Gastrocnemius medialis (tissue), 4 donors: ENCODE measurements around the gene C1orf174. TPM values are rescaled to one million over a fixed set of nuclear protein-coding genes. Genes with fewer than 3 reads are reported as not detected.

ENCODE experiments used
- ATAC-seq, 2 donors: fragments of 150-250 bp; one replicate each; pipeline ENCODE4 v1.9.1; 2016
- DNase-seq, 2 donors: peaks; one replicate each; pipeline ENCODE4 v3.0.0-alpha.2; 2019
- H3K27ac ChIP-seq, 4 donors: fragments of 200-600 bp; sonication (generic); 1 replicate in 1 of 4; 2 replicates in 3 of 4; pipeline ENCODE4 v1.5.1; 2016 to 2018; ENCODE audit warnings: mild to moderate bottlenecking in 2 of 4, moderate library complexity in 1 of 4
- H3K27me3 ChIP-seq, 3 donors: fragments of 200-600 bp; sonication (generic) in 2 of 3; 1 replicate in 1 of 3; 2 replicates in 2 of 3; pipeline versions ENCODE4 v1.5.1 to v1.6.0; 2016 to 2019; ENCODE audit warnings: mild to moderate bottlenecking in 1 of 3, moderate library complexity in 1 of 3
- H3K36me3 ChIP-seq, 2 donors: fragments of 200-600 bp; sonication (generic) in 1 of 2; one replicate each; pipeline ENCODE4 v1.5.1; 2017 to 2018
- H3K4me1 ChIP-seq, 2 donors: fragments of 200-600 bp; sonication (generic) in 1 of 2; one replicate each; pipeline ENCODE4 v1.5.1; 2016 to 2017; ENCODE audit warnings: mild to moderate bottlenecking in 2 of 2
- H3K4me3 ChIP-seq, 4 donors: fragments of 200-600 bp; sonication (generic) in 3 of 4; 1 replicate in 1 of 4; 2 replicates in 3 of 4; pipeline ENCODE4 v1.5.1; 2016 to 2019; ENCODE audit warnings: mild to moderate bottlenecking in 2 of 4
- H3K9me3 ChIP-seq, 3 donors: fragments of 200-600 bp; sonication (generic) in 2 of 3; 1 replicate in 1 of 3; 2 replicates in 2 of 3; pipeline ENCODE4 v1.5.1; 2016 to 2019
- CTCF ChIP-seq, 5 experiments: fragments of 450-650 bp in 3 of 5; fragments of 200-600 bp in 2 of 5; sonication (generic) in 2 of 5; IDR thresholded peaks in 4 of 5; conservative IDR thresholded peaks in 1 of 5; 1 replicate in 4 of 5; 2 replicates in 1 of 5; pipeline ENCODE4 v1.5.1; 2016 to 2019; ENCODE audit warnings: antibody characterized with exemption in 5 of 5, mild to moderate bottlenecking in 3 of 5, moderate library complexity in 3 of 5
- POLR2A ChIP-seq, 2 donors: fragments of 450-650 bp; IDR thresholded peaks; one replicate each; pipeline ENCODE4 v1.6.1; 2017; ENCODE audit warnings: antibody characterized with exemption in 2 of 2, mild to moderate bottlenecking in 2 of 2, moderate library complexity in 2 of 2
- in situ Hi-C, 4 donors: fragments of 200-750 bp; cut with MboI; loops; one replicate each; pipeline versions ENCODE4 v1.15.0 to v1.8.0; 2017; ENCODE audit warnings: low sequenced_read_pairs in 4 of 4
- intact Hi-C: fragments of 100-400 bp; cut with DNase I; formaldehyde crosslinking; loops from one replicate; pipeline ENCODE4 v1.15.1; 2023; ENCODE audit warnings: low total_unique reads
- total RNA-seq, 4 donors: library from RNA; depleted of rRNA; stranded (reverse); fragments of >200 nt; gene quantifications; one replicate each; pipeline versions ENCODE4 v1.1.0 to v1.2.3, GENCODE V29; 2016

The C1orf174 gene
- total RNA-seq, 4 donors from 2014 or later = 10.1 to 28.5 (median 13.5) TPM

GRCh38 chr1:3911981-3912808, 12.1 kb upstream of the C1orf174 start:
- no peaks in the 10 kb centered on the region for H3K36me3 ChIP-seq
- no peaks in the 10 kb centered on the region for H3K9me3 ChIP-seq
- in situ Hi-C loops (no loop called here), intact Hi-C loops (loop anchor here (5.0 kb wide), 1 partner anchor 1835 kb away; no protein-coding TSS in a partner anchor)
- H3K4me3 ChIP-seq = no peak overlapping the region
- H3K27me3 ChIP-seq = peaks cover 0 to 16% (median 0%) of the 10 kb centered on the region in 3 donors
- DNase-seq (no peak), ATAC-seq (no peak)
- H3K27ac ChIP-seq = no peak overlapping the region
- TF ChIP-seq CTCF (IDR thresholded peaks at IDR 0.05 in 4 of 5, conservative IDR thresholded peaks at IDR 0.05 in 1 of 5) = no peak
- no peak for TF ChIP-seq POLR2A (IDR thresholded peaks at IDR 0.05)
- H3K4me1 ChIP-seq = no peaks in the 10 kb centered on the region

GRCh38 chr1:3910857-3911845, 11.1 kb upstream of the C1orf174 start:
- no peaks in the 10 kb centered on the region for H3K9me3 ChIP-seq

GRCh38 chr1:3910049-3910731, 10.1 kb upstream of the C1orf174 start:
- ATAC-seq (no peak), DNase-seq (no peak)
- H3K27ac ChIP-seq = no peak overlapping the region
- TF ChIP-seq POLR2A (IDR thresholded peaks at IDR 0.05) (no peak), CTCF (IDR thresholded peaks at IDR 0.05 in 4 of 5, conservative IDR thresholded peaks at IDR 0.05 in 1 of 5) (no peak)
- H3K4me3 ChIP-seq = no peak overlapping the region
- in situ Hi-C loops (no loop called here), intact Hi-C loops (loop anchor here (5.0 kb wide), 1 partner anchor 1837 kb away; no protein-coding TSS in a partner anchor)
- no peaks in the 10 kb centered on the region for H3K9me3 ChIP-seq
- H3K27me3 ChIP-seq = peaks cover 0 to 16% (median 0%) of the 10 kb centered on the region in 3 donors
- H3K36me3 ChIP-seq = no peaks in the 10 kb centered on the region
- H3K4me1 ChIP-seq = no peaks in the 10 kb centered on the region

More at GRCh38 chr1:3910857-3911845, 11.1 kb upstream of the C1orf174 start:
- intact Hi-C loops (loop anchor here (5.0 kb wide), 1 partner anchor 1836 kb away; no protein-coding TSS in a partner anchor), in situ Hi-C loops (no loop called here)
- Histone ChIP-seq H3K27ac (no peak overlapping the region), H3K4me1 (no peaks in the 10 kb centered on the region), H3K27me3 (peaks cover 0 to 16% (median 0%) of the 10 kb centered on the region in 3 donors), H3K36me3 (no peaks in the 10 kb centered on the region), H3K4me3 (no peak overlapping the region)
- peak; percentile 12 to 64 (median 60) for TF ChIP-seq CTCF (IDR thresholded peaks at IDR 0.05 in 4 of 5, conservative IDR thresholded peaks at IDR 0.05 in 1 of 5)
- TF ChIP-seq POLR2A (IDR thresholded peaks at IDR 0.05) = no peak
- ATAC-seq (peak in 1 of 2 donors; percentile 55), DNase-seq (peak in 1 of 2 donors; percentile 34)

GRCh38 chr1:3909615-3910014, 9.5 kb upstream of the C1orf174 start:
- no peak overlapping the region for H3K4me3 ChIP-seq
- intact Hi-C loops (loop anchor here (5.0 to 10.0 kb wide), 2 partner anchors 285 to 1838 kb away; partner anchors contain the start of gene TPRG1L), in situ Hi-C loops (no loop called here)
- no peak for ATAC-seq
- H3K9me3 ChIP-seq = no peaks in the 10 kb centered on the region
- no peaks in the 10 kb centered on the region for H3K4me1 ChIP-seq
- no peak overlapping the region for H3K27ac ChIP-seq
- H3K36me3 ChIP-seq = no peaks in the 10 kb centered on the region
- TF ChIP-seq CTCF (IDR thresholded peaks at IDR 0.05 in 4 of 5, conservative IDR thresholded peaks at IDR 0.05 in 1 of 5) (no peak), POLR2A (IDR thresholded peaks at IDR 0.05) (no peak)
- H3K27me3 ChIP-seq = peaks cover 0 to 16% (median 0%) of the 10 kb centered on the region in 3 donors
- no peak for DNase-seq
